Caco-2 (cell line): ENCODE measurements around the gene PIGS. TPM values are rescaled to one million over a fixed set of nuclear protein-coding genes. Genes with fewer than 3 reads are reported as not detected.

Experiments used
- BruUV-seq: library from RNA; stranded (reverse); fragments of 400-500 nt; replicated peaks from 2 replicates; lab custom pipeline; 2021; lab: Mats Ljungman, UMichigan
- CTCF ChIA-PET: fragments of 300-600 bp; sonication (Branson Sonifier 250); formaldehyde crosslinking; loops from one replicate; lab custom pipeline; 2022; ENCODE audit warnings: antibody characterized with exemption; lab: Charles Lee
- POLR2A ChIA-PET: fragments of 300-600 bp; sonication (Branson Sonifier 250); formaldehyde crosslinking; loops from one replicate; lab custom pipeline; 2022; ENCODE audit warnings: antibody characterized with exemption; lab: Charles Lee
- DNase-seq, 2 experiments: peaks; one replicate each; pipeline versions ENCODE4 v3.0.0 to v3.0.0-alpha.2; 2020 to 2022
- H3K27me3 ChIP-seq: replicated peaks from 2 replicates; pipeline ENCODE4 v1.6.0; 2011; ENCODE audit warnings: low read length; ENCODE audit not compliant: control insufficient read depth, insufficient read depth
- H3K36me3 ChIP-seq: 2 replicates; pipeline ENCODE4 v1.5.1; 2011; ENCODE audit warnings: low read length; ENCODE audit not compliant: control insufficient read depth, insufficient read depth
- H3K4me1 ChIP-seq: fragments of 250-450 bp; sonication (Bioruptor Pico); 2 replicates; pipeline ENCODE4 v1.5.1; 2020; ENCODE audit warnings: mild to moderate bottlenecking
- H3K4me3 ChIP-seq: 2 replicates; pipeline ENCODE4 v1.5.1; 2011; ENCODE audit warnings: low read depth, mild to moderate bottlenecking, control low read depth, low read length
- H3K9me3 ChIP-seq: fragments of 250-450 bp; sonication (Bioruptor Pico); 2 replicates; pipeline ENCODE4 v1.5.1; 2020; ENCODE audit warnings: mild to moderate bottlenecking, moderate library complexity
- H3K27ac Mint-ChIP-seq: one replicate; pipeline ENCODE4 v1.8.0; 2022; ENCODE audit warnings: mixed read lengths; ENCODE audit not compliant: unreplicated experiment
- H3K27me3 Mint-ChIP-seq: one replicate; pipeline ENCODE4 v1.8.0; 2022; ENCODE audit warnings: mixed read lengths; ENCODE audit not compliant: insufficient read depth, unreplicated experiment
- H3K36me3 Mint-ChIP-seq: one replicate; pipeline ENCODE4 v1.8.0; 2022; ENCODE audit warnings: mild to moderate bottlenecking, mixed read lengths; ENCODE audit not compliant: insufficient read depth, unreplicated experiment
- H3K4me1 Mint-ChIP-seq: one replicate; pipeline ENCODE4 v1.8.0; 2022; ENCODE audit warnings: low read depth, mixed read lengths; ENCODE audit not compliant: unreplicated experiment
- H3K4me3 Mint-ChIP-seq: one replicate; pipeline ENCODE4 v1.8.0; 2022; ENCODE audit warnings: mild to moderate bottlenecking, moderate library complexity, mixed read lengths; ENCODE audit not compliant: unreplicated experiment
- H3K9me3 Mint-ChIP-seq: one replicate; pipeline ENCODE4 v1.8.0; 2022; ENCODE audit warnings: mixed read lengths; ENCODE audit not compliant: unreplicated experiment
- intact Hi-C: fragments of 100-400 bp; cut with micrococcal nuclease; formaldehyde crosslinking; loops from one replicate; pipeline ENCODE4 v1.10.0; 2022; ENCODE audit not compliant: unreplicated experiment
- total RNA-seq: library from RNA; stranded (reverse); gene quantifications from 2 replicates; pipeline ENCODE4 v1.2.3, GENCODE V29; 2022
- TF ChIP-seq, protein P1 (sequence below), 2 experiments: fragments of 200-600 bp in 1 of 2; IDR thresholded peaks; 1 replicate in 1 of 2; 2 replicates in 1 of 2; pipeline versions ENCODE4 v1.5.1 to v1.8.0; 2011 to 2022; ENCODE audit warnings: antibody characterized with exemption in 1 of 2, control low read depth in 1 of 2, inconsistent platforms in 1 of 2, low read depth in 1 of 2, low read length in 1 of 2, mild to moderate bottlenecking in 1 of 2, moderate library complexity in 1 of 2; ENCODE audit not compliant: insufficient read depth in 1 of 2, severe bottlenecking in 1 of 2, unreplicated experiment in 1 of 2

Gene PIGS
- total RNA-seq, 1 experiment from 2014 or later, result 99.6 TPM

- no TSS peak for BruUV-seq
- Histone ChIP-seq H3K9me3 (no peaks in the 10 kb centered on the region), H3K4me1 (peaks cover 20% of the 10 kb centered on the region), H3K27me3 (no peaks in the 10 kb centered on the region), H3K36me3 (no peaks in the 10 kb centered on the region; the same call in 1 of the 2 replicates), H3K4me3 (no peak overlapping the region)
- Mint-ChIP-seq H3K27me3 (no peaks in the 10 kb centered on the region), H3K9me3 (no peaks in the 10 kb centered on the region), H3K4me1 (peaks cover 21% of the 10 kb centered on the region), H3K36me3 (peaks cover 16% of the 10 kb centered on the region), H3K27ac (no peak overlapping the region), H3K4me3 (no peak overlapping the region)
- ChIA-PET POLR2A (no interaction called here), CTCF (interaction anchor here (1.1 to 1.5 kb wide), 2 partner anchors 23 to 65 kb away, joined by 3 to 6 read pairs; partner anchors contain the start of gene PIGS)
- intact Hi-C loops, result loop anchor here (2.0 to 10.0 kb wide), 4 partner anchors 53 to 183 kb away; partner anchors contain the start of gene SEBOX
- DNase-seq, result peak; percentile 73 to 81
- TF ChIP-seq, protein P1, sequence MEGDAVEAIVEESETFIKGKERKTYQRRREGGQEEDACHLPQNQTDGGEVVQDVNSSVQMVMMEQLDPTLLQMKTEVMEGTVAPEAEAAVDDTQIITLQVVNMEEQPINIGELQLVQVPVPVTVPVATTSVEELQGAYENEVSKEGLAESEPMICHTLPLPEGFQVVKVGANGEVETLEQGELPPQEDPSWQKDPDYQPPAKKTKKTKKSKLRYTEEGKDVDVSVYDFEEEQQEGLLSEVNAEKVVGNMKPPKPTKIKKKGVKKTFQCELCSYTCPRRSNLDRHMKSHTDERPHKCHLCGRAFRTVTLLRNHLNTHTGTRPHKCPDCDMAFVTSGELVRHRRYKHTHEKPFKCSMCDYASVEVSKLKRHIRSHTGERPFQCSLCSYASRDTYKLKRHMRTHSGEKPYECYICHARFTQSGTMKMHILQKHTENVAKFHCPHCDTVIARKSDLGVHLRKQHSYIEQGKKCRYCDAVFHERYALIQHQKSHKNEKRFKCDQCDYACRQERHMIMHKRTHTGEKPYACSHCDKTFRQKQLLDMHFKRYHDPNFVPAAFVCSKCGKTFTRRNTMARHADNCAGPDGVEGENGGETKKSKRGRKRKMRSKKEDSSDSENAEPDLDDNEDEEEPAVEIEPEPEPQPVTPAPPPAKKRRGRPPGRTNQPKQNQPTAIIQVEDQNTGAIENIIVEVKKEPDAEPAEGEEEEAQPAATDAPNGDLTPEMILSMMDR (IDR thresholded peaks at IDR 0.05; ENCODE audit: insufficient read depth in 1 of 2, low read depth in 1 of 2, low read length in 1 of 2, severe bottlenecking in 1 of 2, unreplicated experiment in 1 of 2), result peak; percentile 75 to 91
Observed at GRCh38 chr17:28547623-28548416, 23.5 kb downstream of the PIGS start.

- H3K9me3 Mint-ChIP-seq, result no peaks in the 10 kb centered on the region
- ChIA-PET CTCF (no interaction called here), POLR2A (no interaction called here)
- peaks cover 18% of the 10 kb centered on the region for H3K4me1 Mint-ChIP-seq
- DNase-seq, result no peak
- no peak overlapping the region for H3K4me3 Mint-ChIP-seq
- H3K27me3 Mint-ChIP-seq, result no peaks in the 10 kb centered on the region
- H3K36me3 Mint-ChIP-seq, result peaks cover 11% of the 10 kb centered on the region
- Histone ChIP-seq H3K27me3 (no peaks in the 10 kb centered on the region), H3K36me3 (no peaks in the 10 kb centered on the region; the same call in 1 of the 2 replicates), H3K4me1 (peaks cover 18% of the 10 kb centered on the region), H3K9me3 (no peaks in the 10 kb centered on the region), H3K4me3 (no peak overlapping the region)
- no peak overlapping the region for H3K27ac Mint-ChIP-seq
- intact Hi-C loops, result loop anchor here (10.0 kb wide), 2 partner anchors 102 to 182 kb away; partner anchors contain the start of gene SEBOX
- TF ChIP-seq, protein P1 (IDR thresholded peaks at IDR 0.05; ENCODE audit: insufficient read depth in 1 of 2, low read depth in 1 of 2, low read length in 1 of 2, severe bottlenecking in 1 of 2, unreplicated experiment in 1 of 2), result no peak
- BruUV-seq, result no TSS peak
Observed at GRCh38 chr17:28547096-28547622, 24.2 kb downstream of the PIGS start.

DNA sequence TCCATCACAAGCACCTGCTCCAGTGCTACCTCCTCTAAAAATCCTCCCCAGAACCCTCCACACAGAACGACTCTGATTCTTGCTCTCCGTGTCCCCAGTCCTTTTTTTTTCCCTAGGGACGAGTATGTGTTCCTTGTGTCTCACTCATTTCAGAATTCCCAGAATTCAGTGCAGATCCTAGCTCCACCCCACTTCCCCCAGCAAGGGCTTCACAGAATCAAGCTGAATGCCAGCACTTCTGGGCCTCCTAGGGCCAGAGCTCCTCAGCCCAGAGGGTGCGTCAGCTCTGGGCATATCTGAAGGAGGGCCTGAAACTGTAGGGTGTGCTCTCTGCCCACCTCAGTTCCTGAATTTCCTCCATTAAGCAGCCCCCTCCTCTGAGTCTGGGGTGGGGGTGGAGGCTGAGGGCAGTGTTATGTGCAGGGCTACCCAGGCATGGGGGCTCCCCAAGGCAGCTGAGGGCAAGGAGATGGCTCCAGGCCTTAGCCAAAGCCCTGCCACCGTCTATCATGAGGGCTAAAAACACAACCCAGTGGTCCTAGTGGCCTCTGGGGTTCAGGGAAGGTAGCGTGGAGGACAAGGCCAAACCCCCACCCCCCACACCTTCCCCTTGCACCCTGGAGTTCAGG lies 25.4 kb downstream of the PIGS start:
- no peak for DNase-seq
- H3K36me3 ChIP-seq, result no peaks in the 10 kb centered on the region; the same call in 1 of the 2 replicates
- no peaks in the 10 kb centered on the region for H3K27me3 ChIP-seq
- no peak overlapping the region for H3K27ac Mint-ChIP-seq
- no peak overlapping the region for H3K4me3 ChIP-seq
- intact Hi-C loops, result loop anchor here (10.0 kb wide), 2 partner anchors 101 to 181 kb away; partner anchors contain the start of gene SEBOX
- no peaks in the 10 kb centered on the region for H3K27me3 Mint-ChIP-seq
- peaks cover 12% of the 10 kb centered on the region; the same call in 1 of the 2 replicates for H3K4me1 ChIP-seq
- peaks cover 18% of the 10 kb centered on the region for H3K4me1 Mint-ChIP-seq
- TF ChIP-seq, protein P1 (IDR thresholded peaks at IDR 0.05; ENCODE audit: insufficient read depth in 1 of 2, low read depth in 1 of 2, low read length in 1 of 2, severe bottlenecking in 1 of 2, unreplicated experiment in 1 of 2), result no peak
- CTCF ChIA-PET, result interaction anchor here (1.0 kb wide), 1 partner anchor 41 kb away, joined by 3 read pairs; no protein-coding TSS in a partner anchor
- BruUV-seq, result no TSS peak
- H3K4me3 Mint-ChIP-seq, result no peak overlapping the region
- no peaks in the 10 kb centered on the region for H3K9me3 Mint-ChIP-seq
- no peaks in the 10 kb centered on the region for H3K9me3 ChIP-seq
- peaks cover 5% of the 10 kb centered on the region for H3K36me3 Mint-ChIP-seq
- POLR2A ChIA-PET, result no interaction called here
